Measurements from ENCODE around the gene DEFB113. TPM values are rescaled to one million over a fixed set of nuclear protein-coding genes. Genes with fewer than 3 reads are reported as not detected.
A peak's percentile ranks its signal among the peaks of the same experiment; 100 is the strongest.

DEFB113 gene
- total RNA-seq, 4 donors from 2014 or later, result not detected

GRCh38 chr6:49978332-49979226, 9.2 kb upstream of the DEFB113 start:
- Histone ChIP-seq H3K4me3 (peak overlapping the region; percentile 23 to 45 (median 37)), H3K27ac (replicated peaks in 1 of 4) (no peak overlapping the region), H3K27me3 (no peaks in the 10 kb centered on the region), H3K4me1 (peaks cover 0 to 17% (median 7%) of the 10 kb centered on the region in 4 donors), H3K9me3 (no peaks in the 10 kb centered on the region), H3K36me3 (no peaks in the 10 kb centered on the region)
- intact Hi-C loops (cut with DNase I), result no loop called here
- no peak for DNase-seq (ENCODE audit: extremely low spot score)
- TF ChIP-seq POLR2AphosphoS5 (IDR thresholded peaks at IDR 0.05) (no peak), POLR2A (IDR thresholded peaks at IDR 0.05; ENCODE audit: low read depth) (no peak), CTCF (IDR thresholded peaks at IDR 0.05) (no peak), EP300 (IDR thresholded peaks at IDR 0.05) (no peak)
- WGBS, result 40% methylated on average over 3 of the region's 3 CpGs

- Histone ChIP-seq H3K36me3 (no peaks in the 10 kb centered on the region), H3K9me3 (no peaks in the 10 kb centered on the region), H3K27ac (replicated peaks in 1 of 4) (no peak overlapping the region), H3K27me3 (no peaks in the 10 kb centered on the region), H3K4me3 (no peak overlapping the region), H3K4me1 (no peaks in the 10 kb centered on the region)
- intact Hi-C loops (cut with DNase I), result no loop called here
- no peak for TF ChIP-seq POLR2A (IDR thresholded peaks at IDR 0.05; ENCODE audit: low read depth)
- TF ChIP-seq POLR2AphosphoS5 (IDR thresholded peaks at IDR 0.05), result no peak
- TF ChIP-seq CTCF (IDR thresholded peaks at IDR 0.05), result no peak
- no peak for TF ChIP-seq EP300 (IDR thresholded peaks at IDR 0.05)
- DNase-seq (ENCODE audit: extremely low spot score), result no peak
- WGBS, result 57% methylated on average over 2 of the region's 2 CpGs
Observed at GRCh38 chr6:49966823-49967222, 2.6 kb downstream of the DEFB113 start.

GRCh38 chr6:49966334-49966733, 3.1 kb downstream of the DEFB113 start:
- Histone ChIP-seq H3K27me3 (no peaks in the 10 kb centered on the region), H3K27ac (replicated peaks in 1 of 4) (no peak overlapping the region), H3K4me1 (no peaks in the 10 kb centered on the region), H3K4me3 (no peak overlapping the region), H3K36me3 (no peaks in the 10 kb centered on the region), H3K9me3 (no peaks in the 10 kb centered on the region)
- no peak for DNase-seq (ENCODE audit: extremely low spot score)
- TF ChIP-seq EP300 (IDR thresholded peaks at IDR 0.05), result no peak
- intact Hi-C loops (cut with DNase I), result no loop called here
- WGBS, result 55% methylated on average over 2 of the region's 2 CpGs

GRCh38 chr6:49964064-49964463, 5.4 kb downstream of the DEFB113 start, which contains the start of gene DEFB114:
Gene DEFB114, minus strand, starts transcription at chr6:49964164. Its CDS starts 59 bp downstream, at chr6:49964105.
- TF ChIP-seq EP300 (IDR thresholded peaks at IDR 0.05) (no peak), POLR2A (IDR thresholded peaks at IDR 0.05; ENCODE audit: low read depth) (no peak), CTCF (IDR thresholded peaks at IDR 0.05) (no peak), POLR2AphosphoS5 (IDR thresholded peaks at IDR 0.05) (no peak)
- Histone ChIP-seq H3K4me1 (no peaks in the 10 kb centered on the region), H3K9me3 (no peaks in the 10 kb centered on the region), H3K27ac (replicated peaks in 1 of 4) (no peak within 1 kb of the TSS), H3K4me3 (no peak within 1 kb of the TSS), H3K27me3 (no peaks in the 10 kb centered on the region), H3K36me3 (no peaks in the 10 kb centered on the region)
- intact Hi-C loops (cut with DNase I), result no loop called here
- DNase-seq (ENCODE audit: extremely low spot score), result no peak
- 64% methylated on average over 2 of the region's 2 CpGs for WGBS

- Histone ChIP-seq H3K36me3 (no peaks in the 10 kb centered on the region), H3K4me3 (no peak overlapping the region), H3K27me3 (no peaks in the 10 kb centered on the region), H3K9me3 (no peaks in the 10 kb centered on the region), H3K27ac (replicated peaks in 1 of 4) (no peak overlapping the region), H3K4me1 (no peaks in the 10 kb centered on the region)
- no peak for DNase-seq (ENCODE audit: extremely low spot score)
- intact Hi-C loops (cut with DNase I), result no loop called here
- no peak for TF ChIP-seq POLR2A (IDR thresholded peaks at IDR 0.05; ENCODE audit: low read depth)
- TF ChIP-seq EP300 (IDR thresholded peaks at IDR 0.05), result no peak
- TF ChIP-seq POLR2AphosphoS5 (IDR thresholded peaks at IDR 0.05), result no peak
- no peak for TF ChIP-seq CTCF (IDR thresholded peaks at IDR 0.05)
- 97% methylated on average over 1 of the region's 1 CpG for WGBS
Observed at GRCh38 chr6:49958180-49958579, 11.2 kb downstream of the DEFB113 start.
